ENCODE results near the gene PIM1. TPM values are rescaled to one million over a fixed set of nuclear protein-coding genes. Genes with fewer than 3 reads are reported as not detected.

Gene PIM1
- total and polyA plus RNA-seq, 9 of the 15 experiments (the other 6 are each of a cell fraction or from before 2014, with no cell fraction given) = 19.0 to 789 (median 212) TPM

DNA sequence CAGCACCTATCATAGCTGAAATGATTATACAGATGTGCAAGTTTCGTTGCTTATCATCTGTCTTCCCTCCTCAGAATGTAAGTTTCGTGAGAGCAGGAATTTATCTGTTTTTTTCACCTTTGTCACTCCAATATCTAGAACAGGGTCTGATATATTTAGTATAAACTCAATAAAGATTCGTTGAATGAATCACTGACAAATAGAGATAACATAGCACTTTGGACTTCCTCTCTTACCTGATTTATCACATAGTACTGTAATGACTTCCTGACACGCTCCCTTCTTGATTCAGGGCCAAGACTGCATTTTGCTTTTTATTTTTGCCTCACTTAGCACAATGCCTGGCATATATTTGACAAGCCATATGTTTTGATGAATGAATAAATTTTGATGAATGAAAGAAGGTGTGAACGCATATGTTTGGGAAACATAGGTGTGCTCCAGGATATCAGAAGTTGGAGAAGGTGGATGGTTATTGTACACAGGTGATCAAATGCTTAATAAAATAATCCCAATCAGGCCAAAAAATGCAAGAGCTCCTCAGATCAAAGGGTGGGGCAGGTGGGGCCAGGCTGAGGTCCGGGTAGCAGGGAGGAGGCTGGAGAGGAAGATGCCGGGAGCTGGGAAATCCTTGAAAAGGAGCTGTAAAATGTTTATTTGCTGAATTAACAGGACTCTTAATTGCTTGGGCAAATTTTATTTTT is 33.0 kb downstream of the PIM1 start (continued):
- TF ChIP-seq, protein P1, sequence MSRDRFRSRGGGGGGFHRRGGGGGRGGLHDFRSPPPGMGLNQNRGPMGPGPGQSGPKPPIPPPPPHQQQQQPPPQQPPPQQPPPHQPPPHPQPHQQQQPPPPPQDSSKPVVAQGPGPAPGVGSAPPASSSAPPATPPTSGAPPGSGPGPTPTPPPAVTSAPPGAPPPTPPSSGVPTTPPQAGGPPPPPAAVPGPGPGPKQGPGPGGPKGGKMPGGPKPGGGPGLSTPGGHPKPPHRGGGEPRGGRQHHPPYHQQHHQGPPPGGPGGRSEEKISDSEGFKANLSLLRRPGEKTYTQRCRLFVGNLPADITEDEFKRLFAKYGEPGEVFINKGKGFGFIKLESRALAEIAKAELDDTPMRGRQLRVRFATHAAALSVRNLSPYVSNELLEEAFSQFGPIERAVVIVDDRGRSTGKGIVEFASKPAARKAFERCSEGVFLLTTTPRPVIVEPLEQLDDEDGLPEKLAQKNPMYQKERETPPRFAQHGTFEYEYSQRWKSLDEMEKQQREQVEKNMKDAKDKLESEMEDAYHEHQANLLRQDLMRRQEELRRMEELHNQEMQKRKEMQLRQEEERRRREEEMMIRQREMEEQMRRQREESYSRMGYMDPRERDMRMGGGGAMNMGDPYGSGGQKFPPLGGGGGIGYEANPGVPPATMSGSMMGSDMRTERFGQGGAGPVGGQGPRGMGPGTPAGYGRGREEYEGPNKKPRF (IDR thresholded peaks at IDR 0.05; ENCODE audit: low read depth, low read length) = no peak
- TF ChIP-seq ETV1 (tag; conservative IDR thresholded peaks at IDR 0.05; ENCODE audit: low read depth) (peak; percentile 92), ZKSCAN8 (CRISPR knock-in tag; IDR thresholded peaks at IDR 0.05) (peak; percentile 52; the same call in 1 of the 2 replicates), ZNF316 (IDR thresholded peaks at IDR 0.05) (no peak), ZNF124 (CRISPR knock-in tag; IDR thresholded peaks at IDR 0.05) (no peak), ZNF3 (CRISPR knock-in tag; IDR thresholded peaks at IDR 0.05) (peak; percentile 64), NCOA2 (IDR thresholded peaks at IDR 0.05; ENCODE audit: partially characterized antibody in 2 of 2) (peak in 1 of 2 experiments; percentile 25), KLF13 (tag; IDR thresholded peaks at IDR 0.05; ENCODE audit: borderline replicate concordance, low read depth) (no peak), ZNF133 (CRISPR knock-in tag; IDR thresholded peaks at IDR 0.05) (no peak), CHD4 (IDR thresholded peaks at IDR 0.05; ENCODE audit: insufficient read depth, insufficient replicate concordance, low read depth, low read length, poor library complexity, severe bottlenecking) (peak; percentile 23), MAFF (IDR thresholded peaks at IDR 0.05; ENCODE audit: low read length) (no peak), ZNF140 (CRISPR knock-in tag; IDR thresholded peaks at IDR 0.05) (no peak), SRF (CRISPR knock-in tag; IDR thresholded peaks at IDR 0.05) (no peak), HDAC2 (IDR thresholded peaks at IDR 0.05) (peak; percentile 78; the same call in 1 of the 2 replicates), ZNF324 (CRISPR knock-in tag; IDR thresholded peaks at IDR 0.05) (no peak), RBBP5 (IDR thresholded peaks at IDR 0.05; ENCODE audit: borderline replicate concordance, insufficient read depth, low read length, poor library complexity, severe bottlenecking) (no peak), DPF2 (IDR thresholded peaks at IDR 0.05) (peak; percentile 61; the same call in 1 of the 2 replicates), KAT2B (IDR thresholded peaks at IDR 0.05; ENCODE audit: low read depth, low read length) (no peak), TOE1 (IDR thresholded peaks at IDR 0.05; ENCODE audit: borderline replicate concordance) (no peak), TOE1 (CRISPR knock-in tag; IDR thresholded peaks at IDR 0.05; ENCODE audit: borderline replicate concordance, low read depth) (no peak), LARP7 (IDR thresholded peaks at IDR 0.05) (no peak), TAF9B (IDR thresholded peaks at IDR 0.05; ENCODE audit: partially characterized antibody) (peak; percentile 25), ZNF644 (tag; IDR thresholded peaks at IDR 0.05; ENCODE audit: low read depth) (no peak), NCOA6 (IDR thresholded peaks at IDR 0.05) (no peak)
- TF ChIP-seq, protein P2, sequence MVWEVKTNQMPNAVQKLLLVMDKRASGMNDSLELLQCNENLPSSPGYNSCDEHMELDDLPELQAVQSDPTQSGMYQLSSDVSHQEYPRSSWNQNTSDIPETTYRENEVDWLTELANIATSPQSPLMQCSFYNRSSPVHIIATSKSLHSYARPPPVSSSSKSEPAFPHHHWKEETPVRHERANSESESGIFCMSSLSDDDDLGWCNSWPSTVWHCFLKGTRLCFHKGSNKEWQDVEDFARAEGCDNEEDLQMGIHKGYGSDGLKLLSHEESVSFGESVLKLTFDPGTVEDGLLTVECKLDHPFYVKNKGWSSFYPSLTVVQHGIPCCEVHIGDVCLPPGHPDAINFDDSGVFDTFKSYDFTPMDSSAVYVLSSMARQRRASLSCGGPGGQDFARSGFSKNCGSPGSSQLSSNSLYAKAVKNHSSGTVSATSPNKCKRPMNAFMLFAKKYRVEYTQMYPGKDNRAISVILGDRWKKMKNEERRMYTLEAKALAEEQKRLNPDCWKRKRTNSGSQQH (CRISPR knock-in tag; IDR thresholded peaks at IDR 0.05) = no peak
